Measurements from ENCODE around the gene EPB41L4A. TPM values are rescaled to one million over a fixed set of nuclear protein-coding genes. Genes with fewer than 3 reads are reported as not detected.
"Not testable (repeated sequence)": the region's sequence is repeated elsewhere in the genome, so short reads cannot be mapped to it uniquely, and the experiment has no call there.

EPB41L4A gene
- total RNA-seq, 4 donors from 2014 or later, result 9.1 to 16.2 (median 14.1) TPM

DNA sequence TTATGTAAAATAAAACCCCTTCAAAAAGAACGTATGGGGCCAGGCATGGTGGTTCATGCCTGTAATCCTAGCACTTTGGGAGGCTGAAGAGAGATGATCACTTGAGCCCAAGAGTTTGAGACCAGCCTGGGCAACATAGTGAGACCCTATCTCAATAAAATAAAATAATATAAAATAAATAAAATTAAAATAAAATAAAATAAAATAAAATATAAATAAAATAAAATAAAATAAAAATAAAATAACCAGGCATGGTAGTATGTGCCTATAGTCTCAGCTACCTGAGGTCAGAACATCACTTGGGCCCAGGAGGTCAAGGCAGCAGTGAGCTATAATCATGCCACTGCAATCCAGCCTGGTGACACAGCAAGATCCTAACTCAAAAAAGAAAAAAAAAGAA is 185.1 kb downstream of the EPB41L4A start:
- DNase-seq (ENCODE audit: low spot score in 2 of 2), result no peak
- no peak overlapping the region for H3K4me3 ChIP-seq (ENCODE audit: low read depth, poor library complexity, severe bottlenecking)
- intact Hi-C loops (cut with DNase I; ENCODE audit: low total_unique reads), result no loop called here
- no peak for TF ChIP-seq POLR2A (IDR thresholded peaks at IDR 0.05)
- TF ChIP-seq, protein P1, sequence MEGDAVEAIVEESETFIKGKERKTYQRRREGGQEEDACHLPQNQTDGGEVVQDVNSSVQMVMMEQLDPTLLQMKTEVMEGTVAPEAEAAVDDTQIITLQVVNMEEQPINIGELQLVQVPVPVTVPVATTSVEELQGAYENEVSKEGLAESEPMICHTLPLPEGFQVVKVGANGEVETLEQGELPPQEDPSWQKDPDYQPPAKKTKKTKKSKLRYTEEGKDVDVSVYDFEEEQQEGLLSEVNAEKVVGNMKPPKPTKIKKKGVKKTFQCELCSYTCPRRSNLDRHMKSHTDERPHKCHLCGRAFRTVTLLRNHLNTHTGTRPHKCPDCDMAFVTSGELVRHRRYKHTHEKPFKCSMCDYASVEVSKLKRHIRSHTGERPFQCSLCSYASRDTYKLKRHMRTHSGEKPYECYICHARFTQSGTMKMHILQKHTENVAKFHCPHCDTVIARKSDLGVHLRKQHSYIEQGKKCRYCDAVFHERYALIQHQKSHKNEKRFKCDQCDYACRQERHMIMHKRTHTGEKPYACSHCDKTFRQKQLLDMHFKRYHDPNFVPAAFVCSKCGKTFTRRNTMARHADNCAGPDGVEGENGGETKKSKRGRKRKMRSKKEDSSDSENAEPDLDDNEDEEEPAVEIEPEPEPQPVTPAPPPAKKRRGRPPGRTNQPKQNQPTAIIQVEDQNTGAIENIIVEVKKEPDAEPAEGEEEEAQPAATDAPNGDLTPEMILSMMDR (IDR thresholded peaks at IDR 0.05), result no peak
- 72 to 100% methylated on average over 1 of the region's 1 CpG for WGBS, 2 donors

DNA sequence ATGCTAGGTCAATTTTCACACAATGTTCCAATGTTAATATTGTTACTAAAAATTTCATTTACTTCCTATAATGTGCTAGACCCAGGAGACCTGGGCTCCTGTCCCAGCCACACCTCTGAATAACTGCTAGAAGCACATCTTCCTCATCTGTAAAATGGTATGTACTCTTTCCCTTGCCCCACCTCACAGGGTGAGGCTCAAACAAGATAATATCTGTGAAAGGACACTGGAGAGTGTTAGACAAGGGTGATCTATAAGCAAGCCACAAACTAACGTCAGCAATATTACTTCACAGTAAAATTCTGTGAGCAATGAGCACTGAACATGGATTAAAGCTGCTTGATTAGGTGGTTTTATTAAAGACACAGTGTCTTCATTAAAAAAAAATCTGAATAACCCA is 186.4 kb downstream of the EPB41L4A start:
- no peak overlapping the region for H3K4me3 ChIP-seq (ENCODE audit: low read depth, poor library complexity, severe bottlenecking)
- WGBS, 2 donors, result 43 to 53% methylated on average over 1 of the region's 1 CpG
- no peak for DNase-seq (ENCODE audit: low spot score in 2 of 2)
- TF ChIP-seq, protein P1 (IDR thresholded peaks at IDR 0.05), result no peak
- no peak for TF ChIP-seq POLR2A (IDR thresholded peaks at IDR 0.05)
- intact Hi-C loops (cut with DNase I; ENCODE audit: low total_unique reads), result no loop called here

DNA sequence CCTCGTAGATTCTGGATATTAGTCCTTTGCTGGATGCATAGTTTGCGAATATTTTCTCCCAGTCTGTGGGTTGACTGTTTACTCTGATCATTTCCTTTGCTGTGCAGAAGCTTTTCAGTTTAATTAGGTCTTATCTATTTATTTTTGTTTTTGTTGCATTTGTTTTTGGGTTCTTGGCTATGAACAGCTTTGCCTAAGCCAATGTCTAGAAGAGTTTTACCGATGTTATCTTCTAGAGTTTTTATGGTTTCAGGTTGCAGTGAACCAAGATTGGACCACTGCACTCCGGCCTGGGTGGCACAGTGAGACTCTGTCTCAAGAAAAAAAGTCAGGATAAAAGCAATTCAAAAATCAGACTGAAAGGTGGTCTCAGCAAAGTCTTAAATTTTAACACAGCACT is 188.5 kb downstream of the EPB41L4A start:
- intact Hi-C loops (cut with DNase I; ENCODE audit: low total_unique reads), result no loop called here
- TF ChIP-seq, protein P1 (IDR thresholded peaks at IDR 0.05), result no peak
- TF ChIP-seq POLR2A (IDR thresholded peaks at IDR 0.05), result no peak
- no peak for DNase-seq (ENCODE audit: low spot score in 2 of 2)
- 86 to 93% methylated on average over 4 of the region's 4 CpGs for WGBS, 2 donors
- H3K4me3 ChIP-seq (ENCODE audit: low read depth, poor library complexity, severe bottlenecking), result no peak overlapping the region

DNA sequence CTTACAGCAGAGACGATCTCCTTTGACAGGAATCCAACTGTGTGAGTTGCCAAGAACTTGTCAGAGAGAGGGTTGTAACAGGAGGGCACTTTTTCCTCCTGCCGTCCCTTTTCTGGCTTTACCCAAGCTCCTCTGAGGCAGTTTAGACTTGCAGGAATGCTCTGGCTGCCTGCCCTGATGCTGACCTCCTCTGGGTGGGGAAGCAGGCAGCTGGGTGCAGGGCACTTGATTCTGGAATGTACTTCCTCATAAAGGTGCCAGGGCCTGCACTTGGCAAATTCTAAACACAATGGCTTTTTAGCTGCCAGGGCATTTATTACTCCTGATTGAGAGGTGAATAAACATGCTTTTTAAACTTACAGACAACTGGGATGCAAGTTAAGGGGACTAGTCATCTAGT is 190.4 kb downstream of the EPB41L4A start:
- peak in 1 of 2 donors; percentile 25 for DNase-seq (ENCODE audit: low spot score in 2 of 2)
- no peak overlapping the region for H3K4me3 ChIP-seq (ENCODE audit: low read depth, poor library complexity, severe bottlenecking)
- 6 to 10% methylated on average over 2 of the region's 2 CpGs for WGBS, 2 donors
- TF ChIP-seq, protein P1 (IDR thresholded peaks at IDR 0.05), result no peak
- no peak for TF ChIP-seq POLR2A (IDR thresholded peaks at IDR 0.05)
- intact Hi-C loops (cut with DNase I; ENCODE audit: low total_unique reads), result no loop called here

DNA sequence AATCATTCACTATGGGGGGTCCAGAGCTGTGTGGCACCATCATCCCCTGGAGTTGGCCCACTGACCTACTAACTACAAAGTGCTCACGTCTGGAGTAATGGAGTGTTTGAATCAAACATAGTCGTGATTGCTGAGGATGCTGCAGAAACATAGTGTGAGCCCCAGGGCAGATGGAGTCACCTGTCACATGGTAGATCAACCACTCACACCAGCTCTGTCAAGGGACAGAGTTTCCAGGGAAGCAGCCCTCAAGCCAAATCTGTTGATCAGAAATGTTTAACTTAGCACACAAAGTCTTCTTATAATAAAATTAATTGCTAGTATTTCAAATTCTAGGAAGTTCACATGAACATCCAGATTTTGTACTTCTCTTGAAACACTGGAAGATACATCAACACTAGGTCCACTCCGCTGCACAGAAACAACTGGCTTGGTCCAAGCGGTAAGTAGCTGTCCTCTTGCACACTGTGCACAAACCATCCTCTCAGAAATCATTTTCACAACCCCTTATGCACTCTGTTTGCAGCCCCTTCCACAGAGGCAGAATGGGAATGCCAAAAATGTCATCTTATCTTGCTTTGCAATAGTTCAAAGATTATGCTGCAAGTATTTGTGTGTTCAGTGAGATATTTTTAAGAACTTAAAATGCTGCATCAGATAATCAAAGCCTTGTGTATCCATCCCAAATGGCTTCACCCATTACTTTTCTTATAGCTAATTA is 191.0 kb downstream of the EPB41L4A start:
- intact Hi-C loops (cut with DNase I; ENCODE audit: low total_unique reads), result no loop called here
- no peak for TF ChIP-seq POLR2A (IDR thresholded peaks at IDR 0.05)
- TF ChIP-seq, protein P1 (IDR thresholded peaks at IDR 0.05), result no peak
- no peak for DNase-seq (ENCODE audit: low spot score in 2 of 2)
- WGBS, 2 donors, result 79 to 81% methylated on average over 4 of the region's 4 CpGs
- H3K4me3 ChIP-seq (ENCODE audit: low read depth, poor library complexity, severe bottlenecking), result no peak overlapping the region

DNA sequence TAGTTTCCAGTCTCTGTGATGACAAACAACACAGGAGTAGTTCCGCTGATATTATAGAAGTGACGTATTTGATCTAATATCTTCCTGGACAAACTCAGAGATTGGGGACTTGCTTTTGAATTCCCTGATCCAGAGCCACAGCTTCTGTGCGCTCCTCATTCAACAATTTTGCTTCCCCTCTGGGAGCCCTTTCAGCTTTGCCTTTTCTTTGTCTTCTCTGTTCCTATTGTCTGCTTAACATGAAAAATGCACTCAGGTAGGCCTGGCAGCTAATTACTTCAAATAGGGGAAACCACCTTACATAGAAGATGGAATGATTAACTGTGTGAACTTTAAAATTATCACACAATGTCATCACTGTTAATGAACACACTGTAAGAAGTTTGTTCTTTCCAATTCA is 192.9 kb downstream of the EPB41L4A start:
- DNase-seq (ENCODE audit: low spot score in 2 of 2), result no peak
- TF ChIP-seq, protein P1 (IDR thresholded peaks at IDR 0.05), result no peak
- TF ChIP-seq POLR2A (IDR thresholded peaks at IDR 0.05), result no peak
- H3K4me3 ChIP-seq (ENCODE audit: low read depth, poor library complexity, severe bottlenecking), result no peak overlapping the region
- WGBS, 2 donors, result 94 to 95% methylated on average over 3 of the region's 3 CpGs
- intact Hi-C loops (cut with DNase I; ENCODE audit: low total_unique reads), result no loop called here

DNA sequence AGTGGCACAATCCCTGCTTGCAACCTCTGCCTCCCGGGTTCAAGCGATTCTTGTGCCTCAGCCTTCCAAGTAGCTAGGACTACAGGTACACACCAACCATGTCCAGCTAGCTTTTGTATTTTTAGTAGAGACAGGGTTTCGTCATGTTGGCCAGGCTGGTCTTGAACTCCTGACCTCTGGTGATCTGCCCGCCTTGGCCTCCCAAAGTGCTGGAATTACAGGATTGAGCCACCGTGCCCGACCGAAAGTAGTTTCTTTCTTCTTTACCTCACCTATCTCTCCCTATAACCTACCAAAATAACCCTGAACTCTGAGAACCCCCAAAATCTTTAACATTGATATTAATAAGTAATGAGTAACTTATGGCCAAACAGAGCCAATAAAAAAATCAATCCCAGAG is 196.1 kb downstream of the EPB41L4A start:
- intact Hi-C loops (cut with DNase I; ENCODE audit: low total_unique reads); DNase-seq (ENCODE audit: low spot score in 2 of 2): not testable (repeated sequence)
- 96 to 98% methylated on average over 7 of the region's 7 CpGs for WGBS, 2 donors

More for the DNA sequence above, 196.1 kb downstream of the EPB41L4A start:
- not testable (repeated sequence) for H3K4me3 ChIP-seq (ENCODE audit: low read depth, poor library complexity, severe bottlenecking)

Data from lower leg skin (tissue), 4 donors.